PC-3 (cell line): Measurements from ENCODE around the gene ST3GAL3.

Source experiments
- EZH2 ChIP-seq: fragments of 300-600 bp; sonication (generic); IDR thresholded peaks from one replicate; pipeline ENCODE4 v1.6.1; 2017; ENCODE audit warnings: antibody characterized with exemption, mild to moderate bottlenecking, low read length; ENCODE audit not compliant: unreplicated experiment
- TF ChIP-seq, protein P1 (sequence below): fragments of 300-600 bp; sonication (generic); conservative IDR thresholded peaks from 2 replicates; pipeline ENCODE4 v1.5.1; 2017; ENCODE audit warnings: antibody characterized with exemption, low read depth, mild to moderate bottlenecking, low read length

DNA sequence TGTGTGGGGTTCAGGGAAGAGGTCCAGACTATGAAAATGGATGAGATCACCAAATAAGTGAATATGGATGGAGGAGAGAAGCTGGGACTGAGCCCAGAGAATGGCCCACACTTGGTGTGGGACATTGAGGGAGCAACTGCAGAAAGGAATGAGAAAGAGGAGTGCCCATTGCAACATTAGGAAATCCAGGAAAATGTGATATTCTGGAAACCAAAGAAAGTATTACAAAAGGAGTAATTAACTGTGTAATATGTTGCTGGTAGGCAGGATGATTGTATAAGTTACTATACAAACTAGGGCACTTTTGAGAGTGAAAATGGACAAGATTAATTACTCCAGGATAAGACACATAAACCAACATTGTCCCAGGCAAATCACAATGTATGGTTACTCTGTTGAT is 166.5 kb downstream of the ST3GAL3 start:
- TF ChIP-seq, protein P1, sequence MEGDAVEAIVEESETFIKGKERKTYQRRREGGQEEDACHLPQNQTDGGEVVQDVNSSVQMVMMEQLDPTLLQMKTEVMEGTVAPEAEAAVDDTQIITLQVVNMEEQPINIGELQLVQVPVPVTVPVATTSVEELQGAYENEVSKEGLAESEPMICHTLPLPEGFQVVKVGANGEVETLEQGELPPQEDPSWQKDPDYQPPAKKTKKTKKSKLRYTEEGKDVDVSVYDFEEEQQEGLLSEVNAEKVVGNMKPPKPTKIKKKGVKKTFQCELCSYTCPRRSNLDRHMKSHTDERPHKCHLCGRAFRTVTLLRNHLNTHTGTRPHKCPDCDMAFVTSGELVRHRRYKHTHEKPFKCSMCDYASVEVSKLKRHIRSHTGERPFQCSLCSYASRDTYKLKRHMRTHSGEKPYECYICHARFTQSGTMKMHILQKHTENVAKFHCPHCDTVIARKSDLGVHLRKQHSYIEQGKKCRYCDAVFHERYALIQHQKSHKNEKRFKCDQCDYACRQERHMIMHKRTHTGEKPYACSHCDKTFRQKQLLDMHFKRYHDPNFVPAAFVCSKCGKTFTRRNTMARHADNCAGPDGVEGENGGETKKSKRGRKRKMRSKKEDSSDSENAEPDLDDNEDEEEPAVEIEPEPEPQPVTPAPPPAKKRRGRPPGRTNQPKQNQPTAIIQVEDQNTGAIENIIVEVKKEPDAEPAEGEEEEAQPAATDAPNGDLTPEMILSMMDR = no peak
- TF ChIP-seq EZH2 = no peak
